Ovary (tissue), 9 donors: ENCODE measurements around the gene CRTC1. TPM values are rescaled to one million over a fixed set of nuclear protein-coding genes. Genes with fewer than 3 reads are reported as not detected.

Source experiments
- DNase-seq, 5 donors: peaks; one replicate each; pipeline ENCODE4 v3.0.0-alpha.2; 2019 to 2020
- H3K27ac ChIP-seq, 2 donors: fragments of 200-600 bp; one replicate each; pipeline versions ENCODE4 v1.5.1 to v1.8.0; 2019 to 2022
- H3K27me3 ChIP-seq: fragments of 200-600 bp; one replicate; pipeline ENCODE4 v1.8.0; 2022
- H3K36me3 ChIP-seq: fragments of 200-600 bp; sonication (generic); one replicate; pipeline ENCODE4 v1.5.1; 2019
- H3K4me1 ChIP-seq: one replicate; pipeline ENCODE4 v1.8.1; 2013; ENCODE audit warnings: mild to moderate bottlenecking, moderate library complexity; ENCODE audit not compliant: insufficient read depth
- H3K4me3 ChIP-seq: fragments of 200-600 bp; sonication (generic); one replicate; pipeline ENCODE4 v1.5.1; 2017
- H3K9me3 ChIP-seq, 2 donors: fragments of 200-600 bp in 1 of 2; sonication (generic) in 1 of 2; one replicate each; pipeline versions ENCODE4 v1.5.1 to v1.8.1; 2013 to 2019; ENCODE audit warnings: mild to moderate bottlenecking in 1 of 2, moderate library complexity in 1 of 2
- EP300 ChIP-seq: sonication (generic); formaldehyde crosslinking; IDR thresholded peaks from one replicate; pipeline ENCODE4 v1.6.1; 2017; ENCODE audit warnings: antibody characterized with exemption
- POLR2A ChIP-seq: fragments of 450-650 bp; IDR thresholded peaks from one replicate; pipeline ENCODE4 v1.6.1; 2017; ENCODE audit warnings: antibody characterized with exemption, mild to moderate bottlenecking, moderate library complexity
- WGBS, 3 donors: extraction: QIAGEN DNeasy Blood & Tissue Kit in 1 of 3; methylation state at CpG; one replicate each; pipeline versions ENCODE4 v1.1.5 to v1.1.7; 2013 to 2017; 5-methylcytosine and 5-hydroxymethylcytosine counted together
- intact Hi-C, 4 donors: fragments of 100-400 bp; cut with DNase I; formaldehyde crosslinking; loops; one replicate each; pipeline versions ENCODE4 v1.11.0 to v1.15.1; 2022 to 2023
- polyA plus RNA-seq, 2 donors: library from polyadenylated mRNA; stranded (reverse); fragments of 200-250 nt in 1 of 2; fragments of 350-450 nt in 1 of 2; fragmentation: Illumina TruSeq in 1 of 2; extraction: RNeasy Lipid Tissue Mini Kit (QIAGEN cat#74804) in 1 of 2; gene quantifications; one replicate each; pipeline ENCODE4 v1.2.3, GENCODE V29; 2013 to 2014
- total RNA-seq, 7 donors: library from RNA; depleted of rRNA in 2 of 7; stranded (reverse); fragments of >200 nt in 2 of 7; fragmentation: NEBNext Ultra II Directional in 3 of 7; extraction: Animal tissue kit (Norgen Biotek cat#: 25700) in 3 of 7; gene quantifications; one replicate each; pipeline versions ENCODE4 v1.1.0 to v1.2.4, GENCODE V29; 2016 to 2023
- TF ChIP-seq, protein P1 (sequence below), 3 donors: fragments of 450-650 bp in 2 of 3; fragments of 200-600 bp in 1 of 3; IDR thresholded peaks; one replicate each; pipeline versions ENCODE4 v1.5.1 to v1.8.0; 2016 to 2022; ENCODE audit warnings: antibody characterized with exemption in 3 of 3, mild to moderate bottlenecking in 1 of 3
- donor health status: DM: no; HTN: no; CAD: no; lungs with moderate emphysema.
- donor health status: DM: no; HTN: no; CAD: no.
- donor health status: Bipolar disorder and iron deficiency.
- donor health status: DM: yes; HTN: yes; CAD: no.
- donor health status: DM: no; HTN: no; CAD: no.
- donor health status: DM: yes; HTN: yes; CAD: no.

Gene CRTC1
- total and polyA plus RNA-seq, 9 donors = 2.3 to 19.5 (median 12.9) TPM

DNA sequence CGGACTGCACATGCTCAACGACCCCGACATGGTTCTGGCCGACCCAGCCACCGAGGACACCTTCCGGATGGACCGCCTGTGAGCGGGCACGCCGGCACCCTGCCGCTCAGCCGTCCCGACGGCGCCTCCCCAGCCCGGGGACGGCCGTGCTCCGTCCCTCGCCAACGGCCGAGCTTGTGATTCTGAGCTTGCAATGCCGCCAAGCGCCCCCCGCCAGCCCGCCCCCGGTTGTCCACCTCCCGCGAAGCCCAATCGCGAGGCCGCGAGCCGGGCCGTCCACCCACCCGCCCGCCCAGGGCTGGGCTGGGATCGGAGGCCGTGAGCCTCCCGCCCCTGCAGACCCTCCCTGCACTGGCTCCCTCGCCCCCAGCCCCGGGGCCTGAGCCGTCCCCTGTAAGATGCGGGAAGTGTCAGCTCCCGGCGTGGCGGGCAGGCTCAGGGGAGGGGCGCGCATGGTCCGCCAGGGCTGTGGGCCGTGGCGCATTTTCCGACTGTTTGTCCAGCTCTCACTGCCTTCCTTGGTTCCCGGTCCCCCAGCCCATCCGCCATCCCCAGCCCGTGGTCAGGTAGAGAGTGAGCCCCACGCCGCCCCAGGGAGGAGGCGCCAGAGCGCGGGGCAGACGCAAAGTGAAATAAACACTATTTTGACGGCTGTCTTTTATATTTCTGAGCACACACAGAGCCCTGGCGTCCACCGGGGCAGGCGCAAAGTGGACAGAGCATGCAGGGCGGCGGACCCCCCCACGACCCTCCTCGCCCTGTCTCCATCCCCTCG is 94.0 kb downstream of the CRTC1 start:
- TF ChIP-seq EP300 (no peak), POLR2A (no peak)
- TF ChIP-seq, protein P1, sequence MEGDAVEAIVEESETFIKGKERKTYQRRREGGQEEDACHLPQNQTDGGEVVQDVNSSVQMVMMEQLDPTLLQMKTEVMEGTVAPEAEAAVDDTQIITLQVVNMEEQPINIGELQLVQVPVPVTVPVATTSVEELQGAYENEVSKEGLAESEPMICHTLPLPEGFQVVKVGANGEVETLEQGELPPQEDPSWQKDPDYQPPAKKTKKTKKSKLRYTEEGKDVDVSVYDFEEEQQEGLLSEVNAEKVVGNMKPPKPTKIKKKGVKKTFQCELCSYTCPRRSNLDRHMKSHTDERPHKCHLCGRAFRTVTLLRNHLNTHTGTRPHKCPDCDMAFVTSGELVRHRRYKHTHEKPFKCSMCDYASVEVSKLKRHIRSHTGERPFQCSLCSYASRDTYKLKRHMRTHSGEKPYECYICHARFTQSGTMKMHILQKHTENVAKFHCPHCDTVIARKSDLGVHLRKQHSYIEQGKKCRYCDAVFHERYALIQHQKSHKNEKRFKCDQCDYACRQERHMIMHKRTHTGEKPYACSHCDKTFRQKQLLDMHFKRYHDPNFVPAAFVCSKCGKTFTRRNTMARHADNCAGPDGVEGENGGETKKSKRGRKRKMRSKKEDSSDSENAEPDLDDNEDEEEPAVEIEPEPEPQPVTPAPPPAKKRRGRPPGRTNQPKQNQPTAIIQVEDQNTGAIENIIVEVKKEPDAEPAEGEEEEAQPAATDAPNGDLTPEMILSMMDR (IDR thresholded peaks at IDR 0.05) = no peak

DNA sequence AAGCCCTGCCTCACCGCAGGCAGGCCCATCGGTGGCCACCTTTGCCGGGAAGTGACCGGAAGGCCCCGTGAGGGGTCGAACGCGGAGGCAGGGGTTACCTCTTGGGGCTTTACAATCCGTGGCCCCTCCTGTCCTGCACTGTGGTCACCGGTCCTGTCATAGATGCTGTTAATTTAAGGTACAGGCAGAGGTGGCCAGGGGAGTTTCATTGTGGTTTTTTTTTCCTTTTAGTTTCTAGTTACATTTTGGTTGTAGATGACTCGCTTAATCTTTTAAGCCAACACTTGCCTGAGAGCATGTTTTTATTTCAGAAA is 94.6 kb downstream of the CRTC1 start:
- Histone ChIP-seq H3K4me3 (no peak overlapping the region), H3K4me1 (no peaks in the 10 kb centered on the region), H3K9me3 (no peaks in the 10 kb centered on the region), H3K27ac (no peak overlapping the region), H3K27me3 (no peaks in the 10 kb centered on the region), H3K36me3 (no peaks in the 10 kb centered on the region)
- TF ChIP-seq EP300 (no peak), POLR2A (no peak)
- TF ChIP-seq, protein P1 (IDR thresholded peaks at IDR 0.05) = no peak
- intact Hi-C loops = no loop called here
- no peak for DNase-seq
- 63 to 81% (median 73%) methylated on average over 11 of the region's 11 CpGs for WGBS, 3 donors

More for the DNA sequence above, 94.0 kb downstream of the CRTC1 start:
- Histone ChIP-seq H3K4me1 (no peaks in the 10 kb centered on the region), H3K36me3 (no peaks in the 10 kb centered on the region), H3K9me3 (no peaks in the 10 kb centered on the region), H3K27ac (no peak overlapping the region), H3K27me3 (no peaks in the 10 kb centered on the region), H3K4me3 (no peak overlapping the region)
- intact Hi-C loops = no loop called here
- 58 to 85% (median 78%) methylated on average over 40 to 71 of the region's 71 CpGs for WGBS, 3 donors
- DNase-seq = no peak

DNA sequence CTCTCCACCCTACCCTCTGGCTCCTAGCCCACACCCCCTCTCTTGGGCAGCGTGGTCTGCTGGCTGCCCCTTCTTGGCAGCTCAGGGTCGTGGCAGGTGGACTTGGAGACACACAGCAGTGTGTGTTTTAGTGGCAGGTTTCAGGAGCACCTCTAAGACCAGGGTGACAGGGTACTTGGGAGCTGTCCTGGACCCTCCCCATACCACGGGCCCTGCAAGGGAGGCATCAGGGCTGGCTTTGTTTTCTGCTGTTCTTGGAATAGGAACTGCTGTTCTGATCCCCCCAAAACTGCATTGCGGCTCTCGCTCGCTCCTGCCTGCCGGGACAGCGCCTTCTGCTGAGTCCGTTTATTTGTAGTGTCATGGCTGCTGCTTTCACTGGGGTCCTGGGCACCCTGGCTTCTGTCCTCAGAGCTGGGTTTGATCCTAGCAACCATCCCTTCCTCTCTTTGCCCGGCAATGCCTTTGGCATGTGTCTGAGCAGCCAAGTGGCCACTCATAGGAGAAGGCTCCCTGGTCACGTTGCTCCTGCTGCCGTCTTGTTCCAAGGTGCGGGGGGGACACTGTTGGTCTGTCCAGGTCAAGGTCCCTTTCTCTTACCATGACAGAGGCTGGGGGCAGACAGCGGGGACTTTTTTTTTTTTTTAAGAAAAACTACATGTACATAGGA is 95.5 kb downstream of the CRTC1 start:
- intact Hi-C loops = no loop called here
- Histone ChIP-seq H3K9me3 (no peaks in the 10 kb centered on the region), H3K27ac (no peak overlapping the region), H3K36me3 (no peaks in the 10 kb centered on the region), H3K4me1 (no peaks in the 10 kb centered on the region), H3K27me3 (no peaks in the 10 kb centered on the region), H3K4me3 (no peak overlapping the region)
- TF ChIP-seq POLR2A (no peak), EP300 (no peak)
- TF ChIP-seq, protein P1 (IDR thresholded peaks at IDR 0.05) = no peak
- no peak for DNase-seq
- 74 to 89% (median 83%) methylated on average over 14 of the region's 14 CpGs for WGBS, 3 donors

DNA sequence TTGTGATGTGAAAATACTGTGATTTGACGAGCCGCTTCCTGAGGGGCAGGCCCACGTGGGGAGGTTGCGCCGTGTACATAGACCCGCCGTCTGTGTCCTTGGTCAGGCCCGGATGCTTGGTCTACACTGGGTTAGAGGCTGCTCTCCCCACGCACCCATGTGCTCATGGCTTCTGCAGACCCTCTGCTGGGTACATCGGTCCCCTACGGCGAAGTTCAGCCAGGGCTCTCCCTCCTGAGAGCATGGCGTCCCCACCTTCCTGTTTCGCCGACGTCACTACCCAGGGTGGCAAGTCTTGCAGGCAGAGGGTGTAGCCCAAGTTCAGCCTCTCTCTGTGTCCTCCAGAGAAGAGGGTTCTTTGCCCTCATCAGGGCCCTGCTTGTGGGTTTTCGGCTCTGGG is 96.6 kb downstream of the CRTC1 start:
- no peak overlapping the region for H3K27ac ChIP-seq
- DNase-seq = no peak
- intact Hi-C loops = no loop called here
- peaks cover 2% of the 10 kb centered on the region for H3K4me1 ChIP-seq
- TF ChIP-seq POLR2A (no peak), EP300 (no peak)
- TF ChIP-seq, protein P1 (IDR thresholded peaks at IDR 0.05) = no peak
- no peaks in the 10 kb centered on the region for H3K27me3 ChIP-seq
- no peak overlapping the region for H3K4me3 ChIP-seq
- no peaks in the 10 kb centered on the region for H3K9me3 ChIP-seq
- WGBS, 3 donors = 85 to 91% (median 90%) methylated on average over 17 of the region's 17 CpGs
- H3K36me3 ChIP-seq = no peaks in the 10 kb centered on the region
